Endothelial cell of umbilical vein (primary cell): ENCODE data around the gene PRKAR1B.

Experiments
- CTCF ChIP-seq, 2 donors: IDR thresholded peaks; 1 replicate in 1 of 2; 2 replicates in 1 of 2; pipeline ENCODE4 v1.5.1; 2011; ENCODE audit warnings: low read length in 2 of 2, mild to moderate bottlenecking in 2 of 2, moderate library complexity in 2 of 2, control low read depth in 1 of 2, inconsistent platforms in 1 of 2, low read depth in 1 of 2; ENCODE audit not compliant: insufficient read depth in 1 of 2; ENCODE audit errors: extremely low read depth in 1 of 2
- EZH2 ChIP-seq: IDR thresholded peaks from 2 replicates; pipeline ENCODE4 v1.6.1; 2012; ENCODE audit warnings: borderline replicate concordance, low read depth, mild to moderate bottlenecking, moderate library complexity, low read length, inconsistent platforms; ENCODE audit not compliant: severe bottlenecking
- GATA2 ChIP-seq: IDR thresholded peaks from 2 replicates; pipeline ENCODE4 v1.7.0; 2011; ENCODE audit warnings: low read depth, mild to moderate bottlenecking, moderate library complexity, mixed read lengths, low read length; ENCODE audit not compliant: insufficient read length, insufficient read depth
- JUN ChIP-seq: IDR thresholded peaks from 2 replicates; pipeline ENCODE4 v1.6.1; 2011; ENCODE audit warnings: borderline replicate concordance, low read depth; ENCODE audit not compliant: insufficient read length, insufficient read depth
- MAX ChIP-seq: IDR thresholded peaks from 2 replicates; pipeline ENCODE4 v1.6.1; 2011; ENCODE audit not compliant: insufficient read depth, insufficient read length
- MYC ChIP-seq: IDR thresholded peaks from one replicate; pipeline ENCODE4 v1.6.1; 2011; ENCODE audit warnings: mild to moderate bottlenecking, low read depth, low read length
- POLR2A ChIP-seq: IDR thresholded peaks from 2 replicates; pipeline ENCODE4 v1.6.1; 2012; ENCODE audit warnings: low read depth, mild to moderate bottlenecking, control low read depth, low read length
- POLR2AphosphoS5 ChIP-seq: IDR thresholded peaks from 2 replicates; pipeline ENCODE4 v1.6.1; 2012; ENCODE audit warnings: low read depth, mild to moderate bottlenecking, control low read depth, low read length, moderate library complexity; ENCODE audit not compliant: insufficient read depth

GRCh38 chr7:627661-628401, 99.2 kb downstream of the PRKAR1B start:
- TF ChIP-seq POLR2A (no peak), CTCF (IDR thresholded peaks at IDR 0.05; ENCODE audit: extremely low read depth in 1 of 2, insufficient read depth in 1 of 2, low read depth in 1 of 2, low read length in 2 of 2) (no peak), POLR2AphosphoS5 (no peak), MAX (no peak), EZH2 (no peak), MYC (no peak), GATA2 (no peak), JUN (no peak)
